ENCODE data around the gene ADARB2.

The ADARB2 gene

DNA sequence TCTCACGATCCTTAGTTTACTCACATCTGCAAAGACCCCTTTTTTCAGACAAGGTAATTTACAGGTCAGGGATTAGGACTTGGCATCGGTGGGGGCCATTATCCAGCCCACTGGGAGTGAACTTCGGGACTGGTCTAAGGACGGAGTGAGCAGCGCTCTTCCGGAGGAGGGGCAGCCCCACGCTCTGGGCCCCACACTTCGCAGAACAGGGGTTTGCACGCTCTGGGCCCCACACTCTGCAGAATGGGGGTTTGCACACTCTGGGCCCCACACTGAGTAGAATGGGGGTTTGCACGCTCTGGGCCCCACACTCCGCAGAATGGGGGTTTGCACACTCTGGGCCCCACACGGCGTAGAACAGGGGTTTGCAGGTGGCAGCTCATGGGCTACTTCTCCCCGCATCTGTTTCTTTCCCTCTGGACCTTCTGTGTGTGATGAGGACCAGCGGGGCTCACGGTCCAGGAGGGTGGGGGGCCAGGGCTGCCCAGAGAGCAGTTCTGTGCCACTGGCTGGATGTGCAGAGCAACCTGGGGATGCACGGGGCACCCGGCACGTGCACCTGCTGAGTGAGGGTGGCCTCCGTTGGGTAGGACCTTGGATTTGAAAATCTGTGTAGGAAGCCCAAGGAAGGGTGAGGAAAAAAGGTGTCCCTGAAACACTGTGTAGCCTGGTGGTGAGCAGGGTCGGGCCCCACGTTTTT lies 546.4 kb downstream of the ADARB2 start:
- no peak for FAIRE-seq

DNA sequence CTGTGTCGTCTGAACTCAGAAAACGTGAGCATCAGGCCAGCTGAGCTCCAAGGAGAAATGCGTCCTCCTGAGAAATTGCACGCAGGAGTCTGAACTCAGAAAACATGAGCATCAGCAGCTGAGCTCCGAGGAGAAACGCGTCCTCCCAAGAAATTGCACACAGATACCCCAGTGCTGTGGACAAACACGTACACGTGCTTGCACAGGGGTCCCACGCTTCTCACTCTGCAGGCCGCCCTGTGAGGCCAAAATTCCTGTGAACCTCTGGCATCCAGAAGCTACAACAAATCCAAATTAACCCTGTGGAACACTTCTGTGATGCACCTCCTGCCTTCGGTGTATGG lies 547.3 kb downstream of the ADARB2 start:
- FAIRE-seq: no peak

DNA sequence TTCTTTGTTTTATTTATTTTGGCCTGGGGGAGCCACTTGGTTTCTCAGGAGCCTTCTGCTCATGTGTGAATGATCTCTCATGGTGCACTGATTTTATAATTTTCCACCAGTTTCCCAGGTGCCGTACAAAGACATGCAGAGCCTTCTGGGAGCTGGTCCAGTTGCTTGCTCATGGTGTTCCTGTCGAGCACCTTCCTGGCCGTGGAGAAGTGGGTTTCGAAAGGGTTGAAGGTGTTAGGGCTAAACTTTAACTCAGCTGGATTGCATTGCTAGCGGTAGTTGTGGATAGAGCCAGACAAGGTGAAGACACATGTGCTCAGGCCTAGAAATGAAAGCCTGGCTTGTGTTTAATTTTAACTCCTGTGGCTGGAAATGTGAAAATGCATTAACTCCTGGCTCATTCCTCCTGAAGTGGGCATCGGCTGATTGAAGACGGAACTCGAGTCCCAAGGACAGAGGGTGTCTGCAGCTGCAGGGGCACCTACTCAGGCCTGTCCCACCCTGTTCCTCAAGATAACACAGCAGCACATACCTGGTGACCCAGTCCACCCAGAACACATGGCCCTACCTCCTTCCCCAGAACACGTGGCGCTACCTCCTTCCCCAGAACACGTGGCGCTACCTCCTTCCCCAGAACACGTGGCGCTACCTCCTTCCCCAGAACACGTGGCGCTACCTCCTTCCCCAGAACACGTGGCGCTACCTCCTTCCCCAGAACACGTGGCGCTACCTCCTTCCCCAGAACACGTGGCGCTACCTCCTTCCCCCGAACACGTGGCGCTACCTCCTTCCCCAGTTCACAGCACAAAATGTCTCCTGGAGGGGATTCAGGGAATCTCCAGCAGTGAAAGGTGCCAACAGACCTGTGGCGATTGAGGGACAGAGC lies 547.9 kb downstream of the ADARB2 start:
- FAIRE-seq: no peak

DNA sequence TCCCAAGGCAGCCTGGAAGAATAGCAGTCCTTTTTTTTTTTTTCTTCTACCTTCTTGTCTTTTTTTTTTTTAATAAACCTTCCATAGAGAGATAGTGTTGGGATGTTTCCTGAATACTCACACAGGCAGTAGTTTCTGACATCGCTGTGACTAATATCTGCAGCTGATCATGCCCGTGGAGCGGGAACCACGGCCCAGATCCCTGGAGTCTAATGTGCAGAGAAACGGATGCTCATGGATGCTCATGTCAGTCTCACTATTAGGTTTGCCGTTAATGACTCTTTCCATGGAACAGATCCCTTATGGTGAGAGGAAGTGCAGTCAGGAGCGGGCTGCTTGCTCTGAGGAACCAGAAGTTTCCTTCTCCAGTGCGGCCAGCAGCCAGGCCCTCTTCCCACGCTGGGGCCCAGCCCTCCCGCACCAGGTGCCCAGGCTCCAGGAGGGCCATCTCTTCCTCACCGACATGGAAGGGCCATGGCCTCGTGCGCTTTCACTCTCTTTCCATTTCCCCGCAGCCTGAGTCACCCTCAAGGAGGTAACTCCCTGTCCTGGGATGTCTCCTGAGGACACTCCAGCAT lies 548.7 kb downstream of the ADARB2 start:
- no peak for FAIRE-seq

DNA sequence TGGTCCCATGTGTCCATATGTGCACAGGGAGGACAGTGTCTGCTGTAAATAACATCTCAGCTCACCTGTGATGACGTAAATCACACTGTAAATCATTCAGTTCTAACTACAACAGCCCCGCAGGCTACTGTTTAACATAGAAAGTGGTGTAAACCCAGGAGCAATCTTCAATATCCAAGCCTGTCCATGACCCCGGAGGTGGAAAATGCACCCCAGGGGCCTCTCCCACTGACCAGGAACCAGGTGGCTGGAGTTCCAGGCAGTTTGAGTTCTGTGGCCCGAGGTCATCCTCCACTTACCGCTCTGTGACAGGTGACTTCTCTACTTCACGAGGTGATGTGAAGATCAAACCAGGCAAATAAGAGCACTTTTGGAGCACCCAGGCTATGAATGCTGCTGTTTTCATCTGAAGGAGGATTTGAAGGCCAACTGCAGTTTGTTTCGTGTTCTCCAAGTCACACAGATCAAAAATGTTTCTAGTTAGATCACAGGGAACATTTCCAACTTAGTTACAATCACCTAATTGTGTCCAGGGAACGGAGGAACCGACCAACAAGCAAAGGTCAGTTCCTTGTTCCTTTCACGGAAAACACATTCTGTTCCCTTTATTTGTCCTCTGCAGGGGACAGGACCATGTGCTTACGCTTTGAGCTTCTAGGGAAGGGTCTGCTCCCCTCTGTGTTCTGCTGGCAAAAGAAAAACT lies 549.3 kb downstream of the ADARB2 start:
- no peak for FAIRE-seq

DNA sequence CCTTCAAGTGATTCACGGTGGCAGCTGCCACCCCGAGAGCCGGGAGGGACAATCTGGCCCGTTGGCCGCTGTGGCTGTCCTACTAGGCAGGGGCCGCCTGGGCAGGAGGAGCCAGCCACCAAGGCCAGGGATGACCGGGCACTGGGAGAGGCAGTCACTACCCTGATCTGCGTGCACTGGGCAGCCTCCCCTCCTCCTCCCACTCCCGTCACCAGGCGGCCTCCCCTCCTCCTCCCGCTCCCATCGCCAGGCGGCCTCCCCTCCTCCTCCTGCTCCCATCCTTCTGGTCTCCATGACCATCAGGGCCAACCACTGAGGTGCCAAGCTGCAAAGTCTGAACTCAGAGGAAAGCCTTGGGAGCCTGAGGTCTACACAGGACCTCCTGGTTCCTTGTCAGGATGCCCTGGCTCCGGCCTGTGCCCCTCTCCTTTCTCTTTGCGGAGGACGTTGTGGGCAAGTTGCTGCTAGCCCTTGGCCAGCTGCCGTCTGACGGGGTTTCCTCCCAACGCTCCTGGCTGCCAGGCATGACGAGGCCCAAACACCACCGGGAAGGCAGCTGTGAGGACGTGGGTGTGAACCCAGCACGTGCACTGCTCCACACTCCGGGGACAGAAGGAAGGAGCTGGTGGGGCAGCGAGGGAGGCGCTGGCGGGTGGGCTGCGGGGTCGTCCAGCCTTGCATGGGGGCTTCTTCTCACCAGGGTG lies 550.0 kb downstream of the ADARB2 start:
- FAIRE-seq: no peak

DNA sequence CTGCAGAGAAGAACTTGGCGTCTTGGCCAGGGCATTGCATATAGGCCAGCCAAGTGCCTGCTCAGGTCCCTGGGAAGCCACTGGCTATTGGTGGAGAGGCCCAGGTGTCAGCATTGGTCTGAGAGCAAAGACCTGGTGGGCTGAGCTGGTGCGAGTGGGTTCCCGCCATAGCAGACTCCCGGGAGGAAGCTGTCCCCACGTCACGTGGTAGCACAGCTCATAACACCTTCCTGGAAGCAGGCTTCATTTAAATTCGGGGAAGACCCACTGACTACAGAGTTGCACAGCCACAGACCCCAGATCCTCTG lies 550.7 kb downstream of the ADARB2 start:
- no peak for FAIRE-seq

DNA sequence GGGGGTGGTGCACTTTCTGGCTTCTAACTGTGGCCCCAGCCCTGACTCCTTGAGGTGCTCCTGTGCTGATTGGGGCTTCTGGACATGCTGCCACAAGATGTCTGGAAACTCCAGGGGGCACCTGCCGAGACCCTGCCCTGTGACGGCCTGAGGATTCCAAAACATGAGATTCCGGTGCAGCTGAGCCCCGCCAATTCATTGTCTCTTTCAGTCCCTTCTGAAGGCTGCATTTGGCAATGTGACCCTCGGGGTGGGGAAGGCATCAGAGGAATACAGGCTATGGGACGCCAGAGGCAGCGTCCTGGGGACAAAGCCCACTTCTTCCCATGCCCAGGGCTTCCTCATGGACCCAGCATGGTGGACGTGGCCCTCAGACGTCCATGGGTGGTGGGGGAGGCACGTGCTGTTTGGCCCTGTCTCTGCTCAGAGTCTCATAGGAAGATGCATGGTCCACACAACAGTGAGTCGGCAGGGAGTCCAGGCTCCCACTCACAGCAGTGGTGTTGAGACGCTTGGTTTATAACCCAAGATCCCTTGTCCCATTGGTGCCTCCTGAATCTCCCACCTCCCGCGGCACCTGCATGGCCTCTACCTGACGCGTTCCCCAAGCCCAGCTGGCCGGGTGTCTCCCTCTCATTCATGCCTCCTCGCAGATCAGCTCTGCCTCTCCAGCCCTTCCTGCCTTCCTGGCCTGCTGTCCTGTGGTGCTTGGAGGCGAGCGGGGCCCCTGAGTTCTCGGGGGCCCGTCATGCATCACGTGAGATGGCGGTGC lies 551.2 kb downstream of the ADARB2 start:
- no peak for FAIRE-seq

DNA sequence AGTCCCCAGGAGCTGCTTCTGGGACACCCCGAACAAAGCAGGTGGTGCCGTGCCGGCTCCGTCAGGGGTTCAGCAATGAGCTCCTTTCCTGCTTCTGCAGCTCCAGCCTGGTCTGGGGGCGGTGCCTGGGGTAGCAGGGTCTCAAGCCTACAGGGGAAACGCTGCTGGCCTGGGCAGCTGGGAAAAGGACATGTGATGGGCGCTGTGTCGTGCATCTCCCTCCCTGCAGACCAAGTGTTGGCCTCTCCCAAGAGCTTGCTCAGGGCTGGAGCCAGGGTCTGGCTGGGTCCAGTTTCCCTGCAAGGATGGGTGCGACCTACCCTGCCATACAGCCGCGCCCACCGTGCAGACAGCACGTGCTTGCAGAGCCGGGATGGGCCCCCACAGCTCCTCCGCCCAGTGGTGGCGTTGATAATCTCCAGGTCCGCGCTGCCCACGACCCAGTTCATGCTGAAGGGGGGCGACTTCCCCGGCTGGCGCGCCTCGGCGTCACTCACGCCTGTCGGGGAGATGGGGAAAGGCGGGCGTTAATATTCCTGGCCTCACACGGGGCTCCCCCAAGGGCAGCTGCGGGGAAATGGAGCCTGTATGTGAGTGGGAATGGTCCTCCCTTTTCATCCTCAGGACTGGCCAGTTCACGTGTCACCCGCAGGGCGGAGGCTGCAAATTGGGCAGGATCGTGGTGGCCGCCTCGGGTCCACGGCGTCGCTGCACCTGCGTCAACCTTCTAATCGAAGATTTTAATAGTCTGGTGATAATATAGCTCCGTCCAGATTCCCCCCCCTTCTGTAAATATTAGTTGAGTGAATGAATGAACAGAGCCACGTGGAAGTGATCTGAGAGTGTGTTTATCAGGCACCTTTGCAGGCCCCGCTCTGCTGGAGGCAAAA lies 552.5 kb downstream of the ADARB2 start:
- FAIRE-seq: no peak

DNA sequence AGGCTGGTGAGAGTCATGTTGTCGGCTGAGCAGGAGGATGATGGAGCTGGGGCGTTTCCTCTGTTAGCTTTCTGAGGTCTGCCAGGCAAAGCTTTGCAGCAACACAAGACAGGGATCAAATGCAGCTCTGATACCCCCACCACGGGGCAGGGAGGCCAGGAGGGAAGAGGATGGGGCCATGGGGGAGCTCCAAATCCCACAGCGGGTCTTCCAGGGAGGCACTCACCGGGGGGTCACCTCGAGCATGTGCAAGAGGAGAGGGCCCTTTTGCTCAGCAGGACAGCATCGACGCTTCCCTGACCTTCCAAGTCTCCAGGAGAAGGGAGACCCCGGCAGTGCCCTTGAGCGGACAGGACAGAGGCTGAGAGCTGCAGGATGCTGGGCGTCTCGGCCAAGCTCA lies 553.6 kb downstream of the ADARB2 start:
- no peak for FAIRE-seq

DNA sequence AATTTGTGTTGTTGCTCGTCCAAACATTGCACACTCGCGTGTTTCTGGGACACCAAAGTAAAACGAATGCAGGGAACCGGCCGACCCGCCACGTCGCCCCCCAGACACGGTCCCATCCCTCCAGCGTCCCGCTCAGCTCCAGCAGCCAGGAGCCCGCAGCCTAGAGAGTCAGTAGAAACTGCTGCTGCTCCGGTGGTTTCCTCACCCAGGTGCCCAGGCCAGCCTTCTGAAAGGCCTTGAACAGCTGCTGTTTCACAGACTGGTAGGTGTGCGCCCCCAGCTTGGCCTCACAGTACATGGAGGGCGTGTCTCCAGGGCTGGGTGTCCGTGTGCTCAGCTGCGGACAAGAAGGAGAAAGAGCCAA lies 554.3 kb downstream of the ADARB2 start:
- FAIRE-seq: no peak

DNA sequence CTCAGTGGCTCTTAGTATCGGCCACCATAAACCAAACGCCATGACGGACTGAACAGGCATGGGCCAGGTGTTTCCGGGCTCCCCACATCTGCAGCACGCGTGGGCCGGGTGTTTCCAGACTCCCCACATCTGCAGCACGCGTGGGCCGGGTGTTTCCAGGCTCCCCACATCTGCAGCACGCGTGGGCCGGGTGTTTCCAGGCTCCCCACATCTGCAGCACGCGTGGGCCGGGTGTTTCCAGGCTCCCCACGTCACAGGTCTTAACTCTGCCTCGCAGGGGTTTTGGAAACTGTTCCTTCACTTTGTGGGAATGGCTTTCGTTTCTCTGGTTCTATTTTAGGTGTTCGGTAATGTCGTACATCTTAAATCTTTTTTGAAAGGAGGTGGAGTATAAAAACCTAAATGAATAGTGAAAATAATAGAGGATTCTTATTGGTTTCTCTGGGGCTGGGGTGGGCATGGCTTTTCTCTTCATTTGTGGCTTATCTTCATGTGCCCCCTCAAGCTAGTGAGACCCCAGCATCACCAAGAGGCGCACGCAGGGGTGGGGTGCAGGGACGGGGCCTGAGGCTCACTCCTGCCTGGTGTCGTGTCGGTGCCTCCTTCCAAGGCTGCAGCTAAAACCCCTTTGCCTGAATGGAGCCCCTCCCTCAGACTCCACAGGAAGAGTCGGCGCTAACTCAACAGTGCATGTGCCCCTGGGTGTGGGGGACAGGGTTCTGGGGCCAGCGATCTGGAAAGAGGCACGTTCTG lies 554.9 kb downstream of the ADARB2 start:
- FAIRE-seq: no peak

DNA sequence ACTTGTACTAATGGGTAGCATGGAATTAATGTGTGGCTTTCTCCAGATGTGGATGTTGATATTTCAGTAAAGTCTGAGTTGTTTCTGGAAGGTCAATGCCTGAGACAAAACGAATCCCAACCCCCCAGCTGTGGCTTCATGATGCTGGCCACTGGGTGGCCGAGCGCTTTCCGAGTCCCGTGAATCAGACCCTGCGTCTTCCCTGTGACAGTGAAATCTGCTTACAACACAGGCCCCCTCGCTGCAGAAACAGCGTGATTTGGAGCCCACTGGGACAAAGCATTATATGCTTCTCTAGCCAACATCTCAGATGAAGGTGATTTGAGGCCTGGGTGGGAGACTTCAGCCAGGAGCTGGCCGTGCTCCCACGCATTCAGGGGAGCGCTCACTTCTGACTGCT lies 556.5 kb downstream of the ADARB2 start:
- FAIRE-seq: no peak

DNA sequence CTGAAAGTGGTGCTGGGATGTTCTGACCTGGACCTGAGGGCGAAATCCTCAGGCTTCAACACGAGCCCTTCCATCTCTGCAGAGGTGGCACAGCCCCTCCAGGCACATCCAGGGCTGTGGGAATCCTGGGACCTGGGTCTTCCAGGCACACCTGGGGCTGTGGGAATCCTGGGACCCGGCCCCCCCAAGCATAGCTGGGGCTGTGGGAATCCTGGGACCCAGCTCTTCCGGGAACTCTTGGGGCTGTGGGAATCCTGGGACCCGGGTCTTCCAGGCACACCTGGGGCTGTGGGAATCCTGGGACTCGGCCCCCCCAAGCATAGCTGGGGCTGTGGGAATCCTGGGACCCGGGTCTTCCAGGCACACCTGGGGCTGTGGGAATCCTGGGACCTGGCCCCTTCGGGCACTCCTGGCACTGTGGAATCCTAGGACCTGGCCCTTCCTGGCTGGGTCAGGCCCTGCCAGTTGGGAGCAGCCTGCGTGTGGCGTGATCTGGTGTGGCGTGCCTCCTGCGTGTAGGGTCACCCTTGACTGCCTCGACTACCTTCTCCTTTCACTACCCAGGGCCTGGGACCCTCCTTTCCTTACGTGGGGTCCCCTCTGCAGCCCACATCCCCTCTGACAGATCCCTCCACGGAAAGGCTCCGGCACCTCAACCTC lies 557.1 kb downstream of the ADARB2 start:
- FAIRE-seq: no peak

DNA sequence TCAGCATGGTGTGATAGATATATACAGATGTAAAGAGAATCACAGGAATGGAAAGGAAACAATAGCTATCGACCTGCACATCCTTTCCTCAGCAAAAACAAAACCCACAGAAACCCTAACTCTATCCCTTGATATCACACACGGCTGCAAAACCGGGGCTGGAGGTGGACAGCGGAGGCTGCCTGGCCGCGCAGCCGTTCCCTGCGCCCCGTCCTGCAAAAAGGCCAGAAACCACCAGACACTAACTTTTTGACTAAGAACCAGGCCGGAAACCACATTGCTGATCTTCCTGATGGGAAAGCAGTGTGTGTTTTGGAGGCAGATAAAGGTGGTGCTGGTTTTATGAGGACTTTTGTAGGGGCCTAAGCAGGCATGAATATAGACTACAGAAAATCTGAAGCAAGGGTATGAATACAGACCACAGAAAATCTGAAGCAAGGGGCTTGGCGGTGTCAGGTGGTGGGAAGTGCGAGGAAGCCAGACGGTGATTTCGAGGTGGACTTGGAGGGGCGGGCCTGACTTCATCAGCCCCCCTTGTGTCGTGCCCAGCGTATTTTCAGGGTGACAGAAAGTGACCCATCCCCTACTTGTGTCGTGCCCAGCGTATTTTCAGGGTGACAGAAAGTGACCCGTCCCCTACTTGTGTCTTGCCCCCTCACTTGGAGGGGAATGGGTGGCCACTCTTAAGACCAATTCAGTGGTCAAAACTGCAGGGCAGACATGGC lies 557.8 kb downstream of the ADARB2 start:
- no peak for FAIRE-seq

DNA sequence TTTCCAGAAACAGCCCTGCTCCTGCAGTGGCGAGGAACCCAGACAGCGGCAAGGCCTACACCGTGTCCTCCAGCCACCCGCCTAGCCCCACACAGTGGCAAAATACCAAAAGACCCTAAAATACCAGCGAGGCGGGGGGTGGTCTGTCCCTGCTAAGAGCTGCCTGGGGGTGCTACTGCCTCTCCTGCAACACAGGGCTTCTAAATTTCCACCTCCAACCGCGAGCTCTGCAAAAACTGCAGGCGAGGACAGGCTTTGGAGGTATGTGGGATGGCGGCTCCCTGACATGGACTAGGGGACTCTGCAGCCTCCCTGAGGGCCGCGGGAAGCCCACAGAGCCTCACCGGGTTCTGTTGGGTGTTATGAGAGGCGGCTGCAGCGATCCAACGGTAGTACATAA lies 558.8 kb downstream of the ADARB2 start:
- FAIRE-seq: no peak

DNA sequence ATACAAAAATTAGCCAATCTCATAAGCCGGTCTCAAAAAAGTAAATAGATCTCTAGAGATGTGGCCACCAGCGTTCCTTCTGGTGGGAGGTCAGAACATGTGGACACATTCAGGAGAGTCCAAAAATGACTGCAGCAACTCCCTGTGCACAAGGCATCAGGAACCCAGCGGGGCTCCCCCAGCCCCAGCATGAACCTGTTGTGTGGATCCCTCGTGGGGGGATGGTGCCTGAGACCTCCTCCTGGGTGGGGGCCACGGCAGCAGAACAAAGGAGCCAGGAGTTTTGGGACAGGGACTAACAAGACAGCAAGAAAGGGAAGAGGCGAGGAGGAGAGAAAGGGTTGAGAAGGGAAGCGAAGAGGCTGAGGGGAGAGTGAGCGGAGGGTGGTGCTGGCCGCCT lies 559.4 kb downstream of the ADARB2 start:
- FAIRE-seq: no peak

DNA sequence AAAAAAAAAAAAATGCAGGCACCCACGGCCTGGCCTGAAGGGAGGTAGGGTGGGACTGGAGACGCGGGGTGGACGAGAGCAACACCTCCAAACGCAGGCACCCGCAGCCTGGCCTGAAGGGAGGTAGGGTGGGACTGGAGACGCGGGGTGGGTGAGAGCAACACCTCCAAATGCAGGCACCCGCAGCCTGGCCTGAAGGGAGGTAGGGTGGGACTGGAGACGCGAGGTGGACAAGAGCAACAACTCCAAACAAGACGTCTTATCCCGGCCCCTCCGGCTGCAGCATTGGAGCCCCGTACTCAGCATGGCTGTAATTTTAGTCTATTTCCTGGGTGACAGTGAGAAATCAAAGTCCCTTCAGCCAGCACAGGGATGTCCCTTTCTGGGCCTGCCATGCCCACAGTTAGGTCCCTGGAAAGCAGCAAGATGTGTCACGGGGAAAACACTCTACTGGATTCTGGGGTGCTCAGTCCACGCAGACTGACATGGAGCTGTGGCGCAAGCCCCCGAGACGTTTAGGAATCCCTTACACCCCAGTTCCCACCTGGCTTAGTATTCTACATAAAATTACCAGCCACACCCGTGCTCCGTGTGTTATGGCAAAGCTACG lies 561.3 kb downstream of the ADARB2 start:
- FAIRE-seq: no peak

DNA sequence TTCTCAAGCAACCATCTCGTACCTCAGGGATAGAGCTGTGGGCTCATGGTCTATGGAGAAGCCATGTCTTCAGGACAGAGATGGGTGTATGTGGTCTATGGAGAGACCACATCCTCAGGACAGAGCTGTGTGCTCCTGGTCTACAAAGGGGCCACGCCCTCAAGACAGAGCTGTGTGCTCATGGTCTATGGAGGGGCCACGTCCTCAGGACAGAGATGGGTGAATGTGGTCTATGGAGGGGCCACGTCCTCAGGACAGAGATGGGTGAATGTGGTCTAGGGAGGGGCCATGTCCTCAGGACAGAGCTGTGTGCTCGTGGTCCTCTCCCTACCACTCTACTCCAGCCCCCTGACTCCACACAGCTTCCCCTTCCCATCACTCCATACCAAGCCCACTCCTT lies 563.3 kb downstream of the ADARB2 start:
- FAIRE-seq: no peak

All from colon (tissue), 2 donors.